H1 (cell line): ENCODE measurements around the gene INTS1. TPM values are rescaled to one million over a fixed set of nuclear protein-coding genes. Genes with fewer than 3 reads are reported as not detected.

ENCODE experiments used
- GTF2F1 ChIP-seq: IDR thresholded peaks from 2 replicates; pipeline ENCODE4 v1.6.1; 2012; ENCODE audit warnings: low read depth, low read length, improper control_type of control experiment, borderline replicate concordance
- polyA plus RNA-seq, 7 experiments: library from polyadenylated mRNA; depleted of rRNA in 3 of 7; stranded (reverse) in 5 of 7; unstranded in 2 of 7; fragments of >200 nt in 5 of 7; fragments of 200-250 nt in 2 of 7; gene quantifications; 1 replicate in 5 of 7; 2 replicates in 1 of 7; 4 replicates in 1 of 7; pipeline versions ENCODE4 v1.2.1 to v1.2.3, GENCODE V29; 2011 to 2013; ENCODE audit warnings: missing spikeins in 2 of 7, mixed read lengths in 2 of 7
- total RNA-seq: library from RNA; stranded (reverse); fragmentation: NEBNext Ultra II Directional; extraction: Animal tissue kit (Norgen Biotek cat#: 25700); gene quantifications from 2 replicates; pipeline ENCODE4 v1.2.1, GENCODE V29; 2021

The INTS1 gene
- total and polyA plus RNA-seq, 2 of the 8 experiments (the other 6 are each of a cell fraction or from before 2014, with no cell fraction given), result 76.9 to 104 TPM

GRCh38 chr7:1433128-1433920, 70.9 kb downstream of the INTS1 start (continued):
- no peak for TF ChIP-seq GTF2F1
